Mononuclear cell (primary cell): Measurements from ENCODE around the gene EFCAB14. TPM values are rescaled to one million over a fixed set of nuclear protein-coding genes. Genes with fewer than 3 reads are reported as not detected.
"Not testable (repeated sequence)": the region's sequence is repeated elsewhere in the genome, so short reads cannot be mapped to it uniquely, and the experiment has no call there.

Experiments
- H3K27me3 ChIP-seq: 2 replicates; pipeline ENCODE4 v1.6.0; 2011; ENCODE audit warnings: low read length, control low read depth; ENCODE audit not compliant: insufficient read depth
- H3K4me1 ChIP-seq: 2 replicates; pipeline ENCODE4 v1.5.1; 2011; ENCODE audit warnings: mild to moderate bottlenecking, low read length, control low read depth; ENCODE audit not compliant: insufficient read depth
- H3K4me3 ChIP-seq: 2 replicates; pipeline ENCODE4 v1.5.1; 2011; ENCODE audit warnings: mild to moderate bottlenecking, low read length, moderate library complexity
- H3K9me3 ChIP-seq: 2 replicates; pipeline ENCODE4 v1.5.1; 2011; ENCODE audit warnings: low read depth, mild to moderate bottlenecking, control low read depth, low read length
- total RNA-seq: library from RNA; depleted of rRNA; stranded (reverse); fragments of >200 nt; gene quantifications from one replicate; pipeline ENCODE4 v1.2.3, GENCODE V29; 2012

EFCAB14 gene
- total RNA-seq, 1 donor: 76.0 TPM

DNA sequence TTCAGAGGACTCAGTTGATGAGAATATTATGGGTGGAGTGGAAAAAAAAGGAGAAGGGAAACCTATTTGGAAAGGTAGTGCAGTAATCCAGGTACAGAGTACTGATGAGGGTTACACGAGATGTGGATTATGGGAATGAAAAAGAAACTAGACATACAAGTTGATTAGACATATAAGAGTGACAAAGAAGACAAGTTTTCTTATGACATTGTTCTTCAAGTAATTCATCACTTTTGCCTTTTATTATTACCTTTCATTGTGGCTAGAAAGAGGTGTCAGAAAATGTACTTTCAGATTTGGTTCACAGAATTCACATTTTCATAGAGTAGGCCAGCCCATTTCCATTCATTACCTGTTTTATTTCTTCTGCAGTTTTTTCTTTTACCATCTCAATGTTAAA lies 61.1 kb downstream of the EFCAB14 start:
- Histone ChIP-seq H3K9me3 (no peaks in the 10 kb centered on the region), H3K27me3 (no peaks in the 10 kb centered on the region), H3K4me1 (no peaks in the 10 kb centered on the region), H3K4me3 (no peak overlapping the region)

DNA sequence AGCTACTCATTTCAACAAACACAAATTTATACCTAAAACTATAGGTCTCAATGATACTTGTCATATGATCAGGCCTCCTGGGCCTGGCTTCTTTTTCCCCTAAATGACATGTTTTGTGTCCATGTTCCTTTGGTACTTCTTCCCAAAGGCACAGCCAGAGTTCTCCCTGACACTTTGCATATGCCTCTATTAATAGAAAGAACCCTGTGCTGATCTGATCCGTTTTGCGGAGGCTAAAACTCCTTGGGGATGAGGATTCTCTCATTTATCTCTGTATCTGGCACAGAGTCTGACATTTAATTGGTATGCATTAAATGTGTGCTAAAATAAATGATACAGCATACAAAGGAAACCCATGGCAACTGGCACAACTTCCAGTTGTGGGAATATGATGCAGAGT lies 62.3 kb downstream of the EFCAB14 start:
- H3K4me3 ChIP-seq: no peak overlapping the region
- H3K27me3 ChIP-seq: no peaks in the 10 kb centered on the region
- no peaks in the 10 kb centered on the region for H3K9me3 ChIP-seq
- no peaks in the 10 kb centered on the region for H3K4me1 ChIP-seq

DNA sequence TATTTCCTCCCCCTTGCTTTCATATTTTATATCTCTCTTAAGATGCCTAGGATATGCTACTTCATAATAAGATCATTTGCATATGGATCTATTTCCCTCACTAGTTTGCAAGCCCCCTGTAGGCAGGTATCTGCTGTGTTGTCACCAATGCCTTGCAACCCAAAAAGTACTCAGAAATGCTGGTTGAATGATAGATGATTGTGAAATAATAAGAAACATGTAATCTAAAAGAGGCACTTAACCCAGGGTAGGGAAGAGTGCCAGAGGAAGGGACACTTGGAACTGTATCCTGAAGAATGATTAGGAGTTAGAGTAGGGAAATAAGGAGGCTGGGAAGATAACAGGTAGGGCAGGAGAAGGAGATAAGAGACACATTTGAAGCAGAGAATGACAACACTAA lies 63.1 kb downstream of the EFCAB14 start:
- no peak overlapping the region for H3K4me3 ChIP-seq
- no peaks in the 10 kb centered on the region for H3K9me3 ChIP-seq
- H3K4me1 ChIP-seq: no peaks in the 10 kb centered on the region
- no peaks in the 10 kb centered on the region for H3K27me3 ChIP-seq

DNA sequence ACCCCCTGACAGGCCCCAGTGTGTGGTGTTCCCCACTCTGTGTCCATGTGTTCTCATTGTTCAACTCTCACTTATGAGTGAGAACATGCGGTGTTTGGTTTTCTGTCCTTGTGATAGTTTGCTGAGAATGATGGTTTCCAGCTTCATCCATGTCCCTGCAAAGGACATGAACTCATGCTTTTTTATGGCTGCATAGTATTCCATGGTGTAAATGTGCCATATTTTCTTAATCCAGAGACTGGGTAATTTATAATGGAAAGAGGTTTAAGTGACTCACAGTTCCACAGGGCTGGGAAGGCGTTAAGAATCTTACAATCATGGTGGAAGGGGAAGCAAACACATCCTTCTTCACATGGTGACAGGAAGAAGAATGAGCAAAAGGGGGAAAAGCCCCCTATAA lies 64.2 kb downstream of the EFCAB14 start:
- H3K4me3 ChIP-seq, H3K4me1 ChIP-seq, H3K9me3 ChIP-seq, H3K27me3 ChIP-seq: not testable (repeated sequence)

DNA sequence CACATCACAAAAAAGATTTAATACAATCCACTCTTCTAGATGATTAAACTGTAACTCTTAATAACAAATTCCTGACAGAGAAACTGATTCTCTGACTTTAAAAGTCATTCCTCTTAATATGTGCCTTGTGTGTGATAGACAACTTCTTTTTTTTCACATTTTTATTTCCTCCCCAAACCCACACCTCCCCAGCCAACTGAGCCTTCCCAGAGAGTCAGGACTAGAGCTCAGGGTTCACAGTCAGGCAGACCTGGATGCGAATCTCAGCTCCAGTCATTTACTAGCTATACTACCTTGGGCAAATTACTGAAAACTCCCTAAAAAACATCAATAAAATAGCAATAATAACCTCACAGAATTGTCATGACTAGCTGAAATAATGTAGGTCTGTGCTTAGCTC lies 64.9 kb downstream of the EFCAB14 start:
- Histone ChIP-seq H3K4me3 (no peak overlapping the region), H3K4me1 (no peaks in the 10 kb centered on the region), H3K27me3 (no peaks in the 10 kb centered on the region)

DNA sequence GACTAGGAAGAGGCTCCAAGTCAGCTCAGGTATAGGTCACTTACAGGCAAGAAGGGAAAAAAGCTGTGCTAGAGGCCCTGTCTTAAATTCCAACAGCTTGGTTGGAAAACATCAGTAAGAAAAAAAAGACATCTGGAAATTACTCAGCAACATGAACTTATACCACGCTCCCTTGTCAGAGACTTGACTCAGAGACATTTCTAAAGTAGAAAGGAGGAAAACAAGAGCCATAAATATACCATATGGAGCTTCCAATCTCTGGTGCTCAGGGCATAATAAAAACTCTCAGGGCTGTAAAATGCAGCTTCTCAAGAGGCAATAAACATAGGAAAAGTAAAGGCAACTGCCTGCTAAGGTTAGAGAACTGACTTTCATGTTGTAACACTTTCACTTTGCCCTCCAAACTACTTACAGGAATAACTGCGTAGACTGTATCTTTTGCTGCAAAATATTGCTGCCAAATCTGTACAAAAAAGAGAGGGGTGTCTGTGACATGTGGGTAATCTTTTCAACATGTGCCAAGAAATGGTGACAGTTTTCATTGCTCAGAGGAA lies 65.4 kb downstream of the EFCAB14 start:
- no peaks in the 10 kb centered on the region for H3K9me3 ChIP-seq
- H3K27me3 ChIP-seq: no peaks in the 10 kb centered on the region
- H3K4me3 ChIP-seq: no peak overlapping the region
- no peaks in the 10 kb centered on the region for H3K4me1 ChIP-seq

More for the DNA sequence above, 64.9 kb downstream of the EFCAB14 start:
- no peaks in the 10 kb centered on the region for H3K9me3 ChIP-seq

DNA sequence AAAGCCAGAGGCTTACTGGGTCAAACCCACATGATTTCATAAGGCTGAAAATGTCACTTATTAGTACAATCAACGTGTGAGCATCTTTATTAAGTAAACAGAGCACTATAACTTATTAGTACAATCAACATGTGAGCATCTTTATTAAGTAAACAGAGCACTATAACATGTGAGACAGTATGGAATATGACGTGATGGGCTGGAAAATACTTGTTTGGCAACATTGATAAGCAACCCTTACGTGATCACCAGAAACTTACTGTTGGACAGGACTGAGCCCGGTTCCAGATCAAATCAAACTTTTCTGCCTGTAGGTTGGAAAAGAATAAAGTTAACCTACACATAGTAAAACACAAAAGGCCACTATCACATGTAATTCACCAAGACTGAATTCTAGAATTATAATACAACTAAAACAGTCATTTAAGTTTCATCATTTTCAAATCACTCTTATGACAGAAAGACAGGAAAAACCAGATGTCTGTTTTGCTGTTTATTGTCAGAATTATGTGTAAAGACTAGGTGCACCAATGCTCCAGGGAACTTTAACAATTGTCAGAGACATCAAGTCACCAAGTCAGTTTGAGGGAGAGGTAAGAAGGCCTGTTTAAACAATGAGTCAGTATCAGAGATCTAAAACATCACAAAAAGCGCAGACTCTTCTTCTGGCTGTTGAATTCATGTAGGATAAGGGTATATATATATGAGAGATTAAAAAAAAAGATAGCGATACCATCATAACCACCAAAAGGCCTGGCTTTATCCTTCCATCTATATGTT lies 66.4 kb downstream of the EFCAB14 start:
- Histone ChIP-seq H3K9me3 (no peaks in the 10 kb centered on the region), H3K27me3 (no peaks in the 10 kb centered on the region), H3K4me1 (no peaks in the 10 kb centered on the region), H3K4me3 (no peak overlapping the region)

DNA sequence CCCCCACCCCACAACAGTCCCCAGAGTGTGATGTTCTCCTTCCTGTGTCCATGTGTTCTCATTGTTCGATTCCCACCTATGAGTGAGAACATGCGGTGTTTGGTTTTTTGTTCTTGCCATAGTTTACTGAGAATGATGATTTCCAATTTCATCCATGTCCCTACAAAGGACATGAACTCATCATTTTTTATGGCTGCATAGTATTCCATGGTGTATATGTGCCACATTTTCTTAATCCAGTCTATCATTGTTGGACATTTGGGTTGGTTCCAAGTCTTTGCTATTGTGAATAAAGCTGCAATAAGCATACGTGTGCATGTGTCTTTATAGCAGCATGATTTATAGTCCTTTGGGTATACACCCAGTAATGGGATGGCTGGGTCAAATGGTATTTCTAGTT lies 67.8 kb downstream of the EFCAB14 start:
- not testable (repeated sequence) for H3K4me3 ChIP-seq, H3K4me1 ChIP-seq, H3K9me3 ChIP-seq, H3K27me3 ChIP-seq

DNA sequence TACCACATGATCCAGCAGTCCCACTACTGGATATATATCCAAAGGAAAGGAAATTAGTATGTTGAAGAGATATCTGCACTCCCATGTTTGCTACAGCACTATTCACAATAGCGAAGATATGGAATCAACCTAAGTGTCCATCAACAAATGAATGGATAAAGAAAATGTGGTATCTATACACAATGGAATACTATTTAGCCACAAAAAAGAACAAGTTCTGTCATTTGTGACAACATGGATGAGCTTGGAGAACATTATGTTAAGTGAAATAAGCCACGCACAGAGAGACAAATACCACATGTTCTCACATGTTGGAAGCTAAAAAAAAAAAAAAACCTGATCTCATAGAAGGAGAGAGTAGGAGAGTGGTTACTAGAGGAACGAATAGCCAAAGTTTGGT lies 68.4 kb downstream of the EFCAB14 start:
- no peaks in the 10 kb centered on the region for H3K27me3 ChIP-seq
- H3K4me1 ChIP-seq: no peaks in the 10 kb centered on the region
- H3K4me3 ChIP-seq: no peak overlapping the region
- no peaks in the 10 kb centered on the region for H3K9me3 ChIP-seq

DNA sequence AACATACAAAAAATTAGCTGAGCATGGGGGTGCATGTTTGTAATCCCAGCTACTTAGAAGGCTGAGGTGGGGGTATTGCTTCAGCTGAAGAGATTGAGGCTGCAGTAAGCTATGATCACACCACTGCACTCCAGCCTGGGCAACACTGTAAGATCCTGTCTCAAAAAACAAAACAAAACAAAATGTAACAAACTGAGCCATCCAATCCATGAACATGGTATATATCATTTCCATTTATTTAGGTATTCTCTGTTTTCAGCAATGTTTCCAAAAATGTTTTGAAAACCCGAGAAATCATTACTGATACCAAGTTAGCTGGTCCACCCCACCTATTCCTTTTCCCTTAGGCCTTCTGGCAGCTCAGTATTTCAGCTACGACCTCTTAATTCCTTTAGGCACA lies 69.2 kb downstream of the EFCAB14 start:
- Histone ChIP-seq H3K4me3 (no peak overlapping the region), H3K27me3 (no peaks in the 10 kb centered on the region), H3K4me1 (no peaks in the 10 kb centered on the region), H3K9me3 (no peaks in the 10 kb centered on the region)

DNA sequence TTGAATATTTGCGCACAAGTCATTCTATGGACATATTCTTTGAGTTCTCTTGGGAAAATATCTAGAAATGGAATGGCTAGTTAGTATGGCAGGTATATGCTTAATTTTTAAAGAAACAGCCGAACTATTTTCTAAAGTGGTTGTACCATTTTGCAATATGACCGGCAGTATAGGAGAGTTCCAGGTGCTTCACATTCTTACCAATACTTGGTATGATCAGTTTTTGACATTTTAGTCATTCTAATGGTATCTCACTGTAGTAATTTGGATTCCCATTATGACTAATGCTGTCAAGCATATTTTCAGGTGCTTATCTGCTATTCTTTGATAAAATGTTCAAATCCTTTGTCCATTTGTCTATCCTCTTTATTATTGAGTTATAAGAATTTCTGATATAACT lies 71.3 kb downstream of the EFCAB14 start:
- Histone ChIP-seq H3K4me1 (no peaks in the 10 kb centered on the region), H3K27me3 (no peaks in the 10 kb centered on the region), H3K4me3 (no peak overlapping the region), H3K9me3 (no peaks in the 10 kb centered on the region)

DNA sequence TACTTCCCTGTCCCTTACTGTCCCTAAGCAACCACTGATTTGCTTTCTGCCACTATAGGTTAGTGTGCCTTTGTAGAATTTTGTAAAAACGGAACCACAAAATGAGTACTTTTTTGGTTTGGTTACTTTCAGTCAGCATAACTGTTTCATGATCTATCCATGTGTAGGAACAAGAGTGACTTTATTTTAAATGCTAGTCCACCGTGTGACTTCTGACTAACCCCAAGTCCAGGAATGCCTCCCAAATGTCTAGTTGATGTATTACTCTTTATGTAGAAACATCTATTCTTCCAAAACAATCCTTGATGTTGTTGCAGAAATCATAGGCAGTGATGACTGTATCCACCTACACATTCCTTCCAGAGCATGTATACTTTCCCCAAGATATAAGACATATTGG lies 72.1 kb downstream of the EFCAB14 start:
- no peaks in the 10 kb centered on the region for H3K27me3 ChIP-seq
- no peak overlapping the region for H3K4me3 ChIP-seq
- no peaks in the 10 kb centered on the region for H3K9me3 ChIP-seq
- H3K4me1 ChIP-seq: no peaks in the 10 kb centered on the region

DNA sequence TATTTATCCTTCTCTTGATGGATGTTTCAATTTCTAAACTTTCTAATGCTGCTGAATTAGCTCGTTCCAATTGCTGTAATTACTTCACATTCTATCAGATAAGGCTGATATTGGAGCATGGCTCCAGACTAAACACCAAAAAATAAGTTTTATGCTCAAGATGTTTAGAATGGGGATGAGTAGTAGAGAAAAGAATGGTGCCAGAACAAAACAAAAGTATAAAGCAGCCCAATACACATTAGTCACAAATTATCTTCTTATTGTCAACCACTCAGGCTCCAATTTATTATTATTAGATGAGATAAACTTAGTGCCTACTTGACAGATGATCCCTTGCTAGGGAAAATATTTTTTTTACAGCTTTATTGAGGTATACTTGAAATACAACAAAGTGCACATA lies 72.6 kb downstream of the EFCAB14 start:
- no peaks in the 10 kb centered on the region for H3K27me3 ChIP-seq
- no peaks in the 10 kb centered on the region for H3K4me1 ChIP-seq
- H3K9me3 ChIP-seq: no peaks in the 10 kb centered on the region
- H3K4me3 ChIP-seq: no peak overlapping the region

DNA sequence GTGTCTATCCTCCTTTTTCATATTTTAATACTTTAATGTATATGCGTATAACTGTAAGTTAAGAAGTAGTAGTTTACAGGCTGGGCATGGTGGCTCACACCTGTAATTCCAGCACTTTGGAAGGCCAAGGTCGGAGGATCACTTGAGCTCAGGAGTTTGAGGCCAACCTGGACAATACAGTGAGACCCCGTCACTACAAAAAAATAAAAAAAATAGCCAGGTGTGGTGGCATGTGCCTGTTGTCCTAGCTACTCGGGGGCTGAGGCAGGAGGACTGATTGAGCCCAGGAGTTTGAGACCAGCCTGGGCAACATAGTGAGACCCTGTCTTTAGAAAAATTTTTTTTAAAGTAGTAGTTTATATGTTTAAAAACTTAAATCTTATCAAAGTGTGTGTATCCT lies 73.1 kb downstream of the EFCAB14 start:
- no peaks in the 10 kb centered on the region for H3K9me3 ChIP-seq
- no peaks in the 10 kb centered on the region for H3K27me3 ChIP-seq
- H3K4me3 ChIP-seq: no peak overlapping the region
- no peaks in the 10 kb centered on the region for H3K4me1 ChIP-seq

DNA sequence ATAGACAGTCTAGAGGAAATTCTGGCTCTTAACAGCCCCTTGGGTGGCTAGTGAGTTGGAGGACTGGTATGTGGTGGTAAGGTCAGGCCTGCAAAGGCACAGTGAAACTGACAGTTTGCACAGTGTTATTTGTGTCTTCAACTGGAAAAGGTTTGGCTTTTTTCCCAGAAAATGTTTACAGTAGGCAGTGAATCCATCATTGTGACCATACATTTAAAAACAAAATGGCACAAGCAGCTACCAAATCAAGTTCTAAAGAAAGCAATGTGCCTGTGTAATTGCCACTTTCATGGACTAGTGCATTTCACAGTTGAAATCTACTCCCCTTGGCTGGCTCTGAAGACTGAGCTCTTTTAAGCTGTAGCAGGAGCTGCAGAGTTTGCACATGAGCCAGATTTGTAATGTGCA lies 75.5 kb downstream of the EFCAB14 start:
- Histone ChIP-seq H3K4me3 (no peak overlapping the region), H3K27me3 (no peaks in the 10 kb centered on the region), H3K4me1 (no peaks in the 10 kb centered on the region), H3K9me3 (no peaks in the 10 kb centered on the region)

DNA sequence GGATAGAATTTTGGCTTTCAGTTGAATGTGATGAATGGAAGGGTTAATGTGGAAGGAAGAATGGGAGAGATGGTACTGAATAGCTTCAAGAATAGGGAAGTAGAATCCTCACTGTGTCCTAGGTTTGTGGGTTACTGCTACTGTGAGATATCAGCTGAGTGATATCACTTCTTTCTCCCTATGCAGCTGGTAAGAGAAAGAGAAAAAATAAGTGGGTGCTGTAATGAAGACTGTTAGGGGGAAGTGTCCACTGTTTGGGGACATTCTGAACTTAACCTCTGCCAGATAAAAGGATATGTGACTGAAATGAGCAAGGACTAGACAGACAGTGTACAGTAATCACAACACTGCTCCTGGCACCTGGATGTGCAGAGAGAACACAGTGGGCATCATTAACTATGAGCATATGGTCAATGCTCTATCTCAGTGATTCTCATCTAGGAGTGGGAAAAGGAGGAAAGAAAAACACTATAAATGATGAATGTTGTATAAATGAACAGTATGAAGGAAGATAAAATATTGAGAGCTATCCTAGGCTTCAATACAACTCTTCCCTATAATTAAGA lies 76.7 kb downstream of the EFCAB14 start:
- no peaks in the 10 kb centered on the region for H3K27me3 ChIP-seq
- H3K4me1 ChIP-seq: no peaks in the 10 kb centered on the region
- no peaks in the 10 kb centered on the region for H3K9me3 ChIP-seq
- H3K4me3 ChIP-seq: no peak overlapping the region
